BE2C (cell line): ENCODE measurements around the gene RAET1L. TPM values are rescaled to one million over a fixed set of nuclear protein-coding genes. Genes with fewer than 3 reads are reported as not detected.
"Not testable (repeated sequence)": the region's sequence is repeated elsewhere in the genome, so short reads cannot be mapped to it uniquely, and the experiment has no call there.

Experiments
- DNase-seq: peaks from one replicate; pipeline ENCODE4 v3.0.0-alpha.2; 2020
- H3K27me3 ChIP-seq: fragments of 250-450 bp; sonication (Bioruptor Pico); 2 replicates; pipeline ENCODE4 v1.5.1; 2020; ENCODE audit warnings: mild to moderate bottlenecking
- H3K36me3 ChIP-seq: fragments of 250-450 bp; sonication (Bioruptor Pico); 2 replicates; pipeline ENCODE4 v1.5.1; 2020; ENCODE audit warnings: mild to moderate bottlenecking
- H3K4me1 ChIP-seq: fragments of 250-450 bp; sonication (Bioruptor Pico); 2 replicates; pipeline ENCODE4 v1.5.1; 2020
- H3K4me3 ChIP-seq: 2 replicates; pipeline ENCODE4 v1.5.1; 2011; ENCODE audit warnings: low read depth, low read length
- H3K9me3 ChIP-seq: fragments of 250-450 bp; sonication (Bioruptor Pico); 2 replicates; pipeline ENCODE4 v1.5.1; 2020
- CTCF ChIP-seq: IDR thresholded peaks from 2 replicates; pipeline ENCODE4 v1.5.1; 2012; ENCODE audit warnings: mild to moderate bottlenecking, low read depth, low read length
- polyA plus RNA-seq: library from polyadenylated mRNA; unstranded; fragments of >200 nt; gene quantifications from one replicate; pipeline ENCODE4 v1.2.1, GENCODE V29; 2012; ENCODE audit warnings: low read depth, missing spikeins; ENCODE audit not compliant: insufficient read length, insufficient read depth

The RAET1L gene
- not detected for polyA plus RNA-seq

- no peaks in the 10 kb centered on the region for H3K36me3 ChIP-seq
- H3K9me3 ChIP-seq: no peaks in the 10 kb centered on the region
- TF ChIP-seq CTCF: no peak
- DNase-seq: no peak
- H3K4me1 ChIP-seq: no peaks in the 10 kb centered on the region
- H3K27me3 ChIP-seq: peaks cover 37% of the 10 kb centered on the region
- no peak within 1 kb of the TSS for H3K4me3 ChIP-seq
Measured at GRCh38 chr6:150025201-150025917, at the start of gene RAET1L. TSS of gene RAET1L (minus strand) at chr6:150025532. CDS start at chr6:150025471, 61 bp downstream.

GRCh38 chr6:150075034-150075421, 49.7 kb upstream of the RAET1L start:
- no peak for DNase-seq
- no peak overlapping the region for H3K4me3 ChIP-seq
- H3K4me1 ChIP-seq: no peaks in the 10 kb centered on the region
- no peaks in the 10 kb centered on the region for H3K36me3 ChIP-seq
- H3K27me3 ChIP-seq: peaks cover 12% of the 10 kb centered on the region
- no peak for TF ChIP-seq CTCF
- no peaks in the 10 kb centered on the region for H3K9me3 ChIP-seq

GRCh38 chr6:150074396-150075033, 49.2 kb upstream of the RAET1L start:
- peaks cover 12% of the 10 kb centered on the region for H3K27me3 ChIP-seq
- H3K36me3 ChIP-seq, H3K4me3 ChIP-seq, H3K9me3 ChIP-seq, DNase-seq, H3K4me1 ChIP-seq: not testable (repeated sequence)

- H3K9me3 ChIP-seq: no peaks in the 10 kb centered on the region
- no peaks in the 10 kb centered on the region for H3K36me3 ChIP-seq
- DNase-seq: peak; percentile 40
- no peak overlapping the region for H3K4me3 ChIP-seq
- H3K27me3 ChIP-seq: peaks cover 12% of the 10 kb centered on the region
- H3K4me1 ChIP-seq: no peaks in the 10 kb centered on the region
- TF ChIP-seq CTCF: no peak
Measured at GRCh38 chr6:150072201-150072600, 46.9 kb upstream of the RAET1L start.

GRCh38 chr6:150070236-150070818, 45.0 kb upstream of the RAET1L start:
- no peaks in the 10 kb centered on the region; the same call in 1 of the 2 replicates for H3K27me3 ChIP-seq
- TF ChIP-seq CTCF: no peak
- H3K36me3 ChIP-seq: no peaks in the 10 kb centered on the region
- H3K9me3 ChIP-seq: no peaks in the 10 kb centered on the region
- H3K4me3 ChIP-seq: no peak overlapping the region
- no peak for DNase-seq
- no peaks in the 10 kb centered on the region for H3K4me1 ChIP-seq

- no peaks in the 10 kb centered on the region for H3K9me3 ChIP-seq
- no peak for DNase-seq
- H3K4me1 ChIP-seq: no peaks in the 10 kb centered on the region
- H3K27me3 ChIP-seq: no peaks in the 10 kb centered on the region
- no peaks in the 10 kb centered on the region for H3K36me3 ChIP-seq
- TF ChIP-seq CTCF: no peak
- H3K4me3 ChIP-seq: no peak overlapping the region; the same call in 1 of the 2 replicates
Measured at GRCh38 chr6:150069706-150070105, 44.4 kb upstream of the RAET1L start.
